Activated CD8-positive, alpha-beta T cell treated with anti-CD3 and anti-CD28 coated beads, Interleukin-2, amount 10 ng/mL, durations not matched to agents 7 days and 5 days (primary cell): ENCODE results near the gene COL28A1. TPM values are rescaled to one million over a fixed set of nuclear protein-coding genes. Genes with fewer than 3 reads are reported as not detected.

Source experiments
- ATAC-seq: fragments of 150-1000 bp; cut with Tn5 transposase; one replicate; pipeline ENCODE4 v1.10.0; 2021; ENCODE audit warnings: moderate library complexity
- CTCF ChIA-PET: fragments of 350-600 bp; sonication (Branson Sonifier 250); formaldehyde crosslinking; loops from one replicate; lab custom pipeline; 2021; ENCODE audit warnings: antibody characterized with exemption; lab: Charles Lee
- POLR2A ChIA-PET: fragments of 350-600 bp; sonication (Branson Sonifier 250); formaldehyde crosslinking; loops from one replicate; lab custom pipeline; 2021; ENCODE audit warnings: antibody characterized with exemption; lab: Charles Lee
- DNase-seq: peaks from one replicate; pipeline ENCODE4 v3.0.0-alpha.2; 2020
- H3K27ac Mint-ChIP-seq: one replicate; pipeline ENCODE4 v1.8.0; 2021; ENCODE audit warnings: mild to moderate bottlenecking, mixed read lengths
- H3K27me3 Mint-ChIP-seq: one replicate; pipeline ENCODE4 v1.8.0; 2021; ENCODE audit warnings: low read depth, mixed read lengths
- H3K36me3 Mint-ChIP-seq: one replicate; pipeline ENCODE4 v1.8.0; 2021; ENCODE audit warnings: low read depth, mixed read lengths
- H3K4me1 Mint-ChIP-seq: one replicate; pipeline ENCODE4 v1.8.0; 2021; ENCODE audit warnings: low read depth, mixed read lengths
- H3K4me3 Mint-ChIP-seq: one replicate; pipeline ENCODE4 v1.8.0; 2021; ENCODE audit warnings: mild to moderate bottlenecking, mixed read lengths
- H3K9me3 Mint-ChIP-seq: one replicate; pipeline ENCODE4 v1.8.0; 2022; ENCODE audit warnings: mixed read lengths; ENCODE audit not compliant: insufficient read depth
- total RNA-seq, 2 experiments: library from RNA; stranded (reverse); gene quantifications; one replicate each; pipeline ENCODE4 v1.2.3, GENCODE V29; 2021

The COL28A1 gene
- total RNA-seq, 2 experiments from 2014 or later = not detected

- no peak overlapping the region for H3K4me3 Mint-ChIP-seq
- CTCF ChIA-PET = interaction anchor here (0.7 kb wide), 1 partner anchor 20 kb away, joined by 3 read pairs; no protein-coding TSS in a partner anchor
- H3K27me3 Mint-ChIP-seq = no peaks in the 10 kb centered on the region
Measured at GRCh38 chr7:7321681-7322080, 214.0 kb downstream of the COL28A1 start.

GRCh38 chr7:7318601-7319000 lies 217.1 kb downstream of the COL28A1 start:
- Mint-ChIP-seq H3K4me1 (no peaks in the 10 kb centered on the region), H3K27me3 (no peaks in the 10 kb centered on the region), H3K27ac (no peak overlapping the region), H3K9me3 (no peaks in the 10 kb centered on the region), H3K4me3 (no peak overlapping the region), H3K36me3 (no peaks in the 10 kb centered on the region)
- ChIA-PET CTCF (no interaction called here), POLR2A (no interaction called here)
- DNase-seq (no peak), ATAC-seq (no peak)

More at GRCh38 chr7:7321681-7322080, 214.0 kb downstream of the COL28A1 start:
- DNase-seq (no peak), ATAC-seq (no peak)
- POLR2A ChIA-PET = no interaction called here
- no peaks in the 10 kb centered on the region for H3K4me1 Mint-ChIP-seq
- no peaks in the 10 kb centered on the region for H3K36me3 Mint-ChIP-seq
- H3K9me3 Mint-ChIP-seq = no peaks in the 10 kb centered on the region
- H3K27ac Mint-ChIP-seq = no peak overlapping the region

DNA sequence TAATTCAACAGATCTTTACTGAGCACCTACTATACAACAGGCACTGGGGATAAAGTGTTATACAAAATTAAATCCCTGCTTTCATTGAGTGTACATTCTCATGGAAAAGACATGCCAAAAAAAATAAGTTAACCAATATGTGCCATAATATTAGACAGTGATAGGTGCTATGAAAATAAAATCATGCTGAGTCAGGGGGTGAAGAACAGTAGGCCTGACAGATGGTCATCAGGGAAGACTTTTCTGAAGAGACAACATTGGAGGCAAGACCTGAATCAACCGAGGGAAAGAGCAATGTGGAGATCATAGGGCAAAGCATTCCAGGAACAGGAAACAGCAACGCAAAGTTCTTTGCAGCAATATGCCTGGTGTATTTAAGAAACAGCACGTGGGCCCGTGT lies 217.8 kb downstream of the COL28A1 start:
- Mint-ChIP-seq H3K9me3 (no peaks in the 10 kb centered on the region), H3K27me3 (no peaks in the 10 kb centered on the region), H3K27ac (no peak overlapping the region), H3K4me1 (no peaks in the 10 kb centered on the region), H3K4me3 (no peak overlapping the region), H3K36me3 (no peaks in the 10 kb centered on the region)
- DNase-seq (no peak), ATAC-seq (no peak)
- ChIA-PET POLR2A (no interaction called here), CTCF (no interaction called here)

DNA sequence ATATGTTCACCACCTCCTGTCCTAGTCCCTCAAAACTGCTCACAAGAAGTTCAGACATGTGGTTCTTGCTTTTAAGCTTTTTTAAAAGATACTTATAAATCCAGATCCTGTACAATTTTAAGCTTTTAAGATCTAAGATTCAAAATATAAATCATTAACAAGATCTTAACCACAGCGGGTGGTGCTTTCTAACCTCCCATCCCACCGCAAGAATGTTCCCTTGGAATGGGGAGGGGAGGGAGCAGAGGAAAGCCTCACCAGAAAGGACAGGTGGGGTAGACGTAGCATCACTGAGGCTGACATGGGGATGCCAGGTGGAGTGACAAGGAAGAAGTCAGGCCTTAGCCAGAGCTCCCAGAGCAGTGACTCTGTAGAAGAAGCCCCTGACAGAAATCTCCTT lies 219.8 kb downstream of the COL28A1 start:
- POLR2A ChIA-PET = no interaction called here
- no peak for ATAC-seq
- Mint-ChIP-seq H3K9me3 (no peaks in the 10 kb centered on the region), H3K27me3 (no peaks in the 10 kb centered on the region), H3K4me3 (no peak overlapping the region), H3K36me3 (no peaks in the 10 kb centered on the region), H3K4me1 (no peaks in the 10 kb centered on the region), H3K27ac (no peak overlapping the region)
- no peak for DNase-seq
- CTCF ChIA-PET = no interaction called here

DNA sequence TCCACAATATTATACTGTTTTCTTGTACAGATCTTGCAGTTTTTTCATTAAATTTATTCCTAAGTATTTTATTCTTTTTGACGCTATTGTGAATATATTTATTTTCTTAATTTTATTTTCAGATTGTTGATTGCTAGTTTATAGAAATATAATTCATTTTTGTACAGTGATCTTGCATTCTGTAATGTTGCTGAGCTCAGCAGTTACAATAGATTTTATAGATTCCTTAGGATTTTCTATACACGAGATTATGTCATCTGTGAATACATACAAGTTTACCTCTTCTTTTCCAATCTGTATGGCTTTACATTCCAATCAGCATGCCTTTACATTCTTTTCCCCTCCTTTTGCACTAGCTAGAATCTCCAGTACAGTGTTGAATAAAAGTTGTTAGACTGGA lies 223.3 kb downstream of the COL28A1 start:
- H3K27ac Mint-ChIP-seq = no peak overlapping the region
- no peaks in the 10 kb centered on the region for H3K36me3 Mint-ChIP-seq
- DNase-seq = no peak
- POLR2A ChIA-PET = no interaction called here
- no peaks in the 10 kb centered on the region for H3K4me1 Mint-ChIP-seq
- CTCF ChIA-PET = no interaction called here
- H3K4me3 Mint-ChIP-seq = no peak overlapping the region
- no peaks in the 10 kb centered on the region for H3K9me3 Mint-ChIP-seq
- peaks cover 3% of the 10 kb centered on the region for H3K27me3 Mint-ChIP-seq
- no peak for ATAC-seq

DNA sequence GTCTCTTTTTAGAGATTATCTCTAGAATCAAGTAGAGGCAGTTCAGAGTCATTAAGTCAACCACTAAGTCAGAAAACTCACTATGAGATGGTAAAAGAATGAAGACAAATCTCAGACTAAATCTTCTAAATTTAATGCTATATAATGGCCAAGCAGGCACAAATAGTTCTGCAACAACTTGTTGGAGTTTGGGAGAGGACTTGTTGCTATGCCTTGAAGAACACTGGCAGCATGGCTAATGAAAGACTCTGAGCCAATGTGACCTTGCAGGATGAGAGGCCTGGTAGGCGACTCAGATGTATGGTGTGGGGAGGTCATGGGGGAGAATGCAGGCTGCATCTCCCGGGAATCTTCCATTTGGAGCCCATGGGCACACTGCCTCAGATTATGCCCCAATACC lies 224.7 kb downstream of the COL28A1 start:
- no peak for DNase-seq
- POLR2A ChIA-PET = no interaction called here

DNA sequence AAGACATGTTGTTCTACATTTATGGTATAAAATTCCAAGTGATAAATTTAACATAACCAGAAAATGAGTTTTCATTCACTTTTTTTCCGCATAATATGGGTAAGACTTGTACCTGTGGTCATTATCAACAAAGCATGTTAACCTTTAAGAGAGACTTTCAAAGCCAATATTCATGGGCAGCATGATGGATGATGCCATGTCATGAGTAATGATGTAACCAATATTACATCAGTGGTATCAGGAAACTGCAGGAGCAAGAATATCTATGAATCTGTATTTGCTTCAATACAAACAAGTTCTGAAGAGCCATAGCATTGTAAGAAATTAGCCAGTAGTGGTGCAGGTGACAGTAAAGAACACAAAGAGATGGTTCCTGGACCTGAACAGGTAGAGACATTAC lies 226.5 kb downstream of the COL28A1 start:
- POLR2A ChIA-PET = no interaction called here
- DNase-seq = no peak
- CTCF ChIA-PET = no interaction called here
- H3K9me3 Mint-ChIP-seq = no peaks in the 10 kb centered on the region
- no peak overlapping the region for H3K27ac Mint-ChIP-seq
- H3K4me3 Mint-ChIP-seq = no peak overlapping the region
- no peak for ATAC-seq
- H3K4me1 Mint-ChIP-seq = no peaks in the 10 kb centered on the region
- peaks cover 3% of the 10 kb centered on the region for H3K27me3 Mint-ChIP-seq
- H3K36me3 Mint-ChIP-seq = no peaks in the 10 kb centered on the region

More for the DNA sequence above, 224.7 kb downstream of the COL28A1 start:
- Mint-ChIP-seq H3K27ac (no peak overlapping the region), H3K9me3 (no peaks in the 10 kb centered on the region), H3K4me1 (no peaks in the 10 kb centered on the region), H3K27me3 (peaks cover 3% of the 10 kb centered on the region), H3K36me3 (no peaks in the 10 kb centered on the region), H3K4me3 (no peak overlapping the region)
- CTCF ChIA-PET = no interaction called here
- no peak for ATAC-seq

Other genes with a start within 250 kb of the COL28A1 start
- gene MIOS, start 31.0 kb upstream of the COL28A1 start, total RNA-seq = 10 to 100 TPM; 37.1 to 39.8 TPM
- gene UMAD1, start 104.9 kb upstream of the COL28A1 start, total RNA-seq = 10 to 100 TPM; 11.9 to 12.3 TPM
- gene RPA3, start 182.7 kb upstream of the COL28A1 start, total RNA-seq = 100 to 1,000 TPM; 117 TPM